Lower leg skin (tissue), 3 donors: Measurements from ENCODE around the gene COL18A1.

Source experiments
- POLR2A ChIP-seq, 2 donors: fragments of 450-650 bp; IDR thresholded peaks; one replicate each; pipeline ENCODE4 v1.6.1; 2016 to 2017; ENCODE audit warnings: antibody characterized with exemption in 2 of 2, mild to moderate bottlenecking in 1 of 2, moderate library complexity in 1 of 2
- TF ChIP-seq, protein P1 (sequence below), 3 donors: fragments of 450-650 bp; IDR thresholded peaks; one replicate each; pipeline ENCODE4 v1.5.1; 2016; ENCODE audit warnings: antibody characterized with exemption in 3 of 3, mild to moderate bottlenecking in 3 of 3, moderate library complexity in 2 of 3

DNA sequence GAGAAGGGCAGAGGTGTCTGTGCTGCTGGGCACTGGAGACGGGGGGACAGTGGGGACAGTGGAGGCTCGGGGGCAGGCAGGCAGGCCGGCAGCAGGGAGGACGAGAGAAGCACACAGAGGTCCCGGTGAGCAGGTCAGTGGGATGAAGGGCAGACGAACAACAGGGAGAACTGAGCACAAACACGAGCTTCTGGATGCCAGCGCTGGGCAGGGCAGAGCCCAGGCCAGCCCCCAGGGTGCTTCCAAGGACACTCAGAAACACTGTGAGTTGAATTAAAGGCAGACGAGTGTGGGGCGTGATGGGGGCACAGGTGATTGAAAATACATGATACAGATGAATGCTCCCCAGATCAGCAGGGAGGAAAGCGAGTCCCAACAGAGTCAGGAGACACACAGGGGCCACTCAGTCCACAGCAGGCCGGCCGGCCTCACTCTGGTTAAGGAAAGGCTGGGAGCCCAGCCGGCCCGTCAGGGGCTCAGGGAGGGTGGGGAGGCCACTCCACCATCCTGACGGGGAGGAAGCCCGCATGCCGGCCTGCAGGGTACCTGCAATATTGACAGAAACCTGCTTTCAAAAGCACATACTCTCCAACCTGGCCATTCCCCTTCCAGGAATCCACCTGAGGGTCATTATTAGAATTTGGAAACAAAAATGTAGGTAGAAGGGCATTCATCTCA lies 123.2 kb downstream of the COL18A1 start:
- TF ChIP-seq, protein P1, sequence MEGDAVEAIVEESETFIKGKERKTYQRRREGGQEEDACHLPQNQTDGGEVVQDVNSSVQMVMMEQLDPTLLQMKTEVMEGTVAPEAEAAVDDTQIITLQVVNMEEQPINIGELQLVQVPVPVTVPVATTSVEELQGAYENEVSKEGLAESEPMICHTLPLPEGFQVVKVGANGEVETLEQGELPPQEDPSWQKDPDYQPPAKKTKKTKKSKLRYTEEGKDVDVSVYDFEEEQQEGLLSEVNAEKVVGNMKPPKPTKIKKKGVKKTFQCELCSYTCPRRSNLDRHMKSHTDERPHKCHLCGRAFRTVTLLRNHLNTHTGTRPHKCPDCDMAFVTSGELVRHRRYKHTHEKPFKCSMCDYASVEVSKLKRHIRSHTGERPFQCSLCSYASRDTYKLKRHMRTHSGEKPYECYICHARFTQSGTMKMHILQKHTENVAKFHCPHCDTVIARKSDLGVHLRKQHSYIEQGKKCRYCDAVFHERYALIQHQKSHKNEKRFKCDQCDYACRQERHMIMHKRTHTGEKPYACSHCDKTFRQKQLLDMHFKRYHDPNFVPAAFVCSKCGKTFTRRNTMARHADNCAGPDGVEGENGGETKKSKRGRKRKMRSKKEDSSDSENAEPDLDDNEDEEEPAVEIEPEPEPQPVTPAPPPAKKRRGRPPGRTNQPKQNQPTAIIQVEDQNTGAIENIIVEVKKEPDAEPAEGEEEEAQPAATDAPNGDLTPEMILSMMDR (IDR thresholded peaks at IDR 0.05), result no peak
- TF ChIP-seq POLR2A (IDR thresholded peaks at IDR 0.05), result no peak
